HG03378 (cell line): ENCODE measurements around the gene SMPD3.

ENCODE experiments used
- ATAC-seq: cut with Tn5 transposase; IDR thresholded peaks from one replicate; pipeline ENCODE4 v1.9.1; 2021; ENCODE audit warnings: mild to moderate bottlenecking, moderate library complexity; ENCODE audit not compliant: unreplicated experiment

SMPD3 gene

GRCh38 chr16:68408428-68408827 lies 39.9 kb downstream of the SMPD3 start:
- no peak for ATAC-seq

GRCh38 chr16:68406458-68407152 lies 41.7 kb downstream of the SMPD3 start:
- ATAC-seq = no peak

- ATAC-seq = no peak
Observed at GRCh38 chr16:68404736-68405345, 43.5 kb downstream of the SMPD3 start.

- no peak for ATAC-seq
Observed at GRCh38 chr16:68403704-68404103, 44.6 kb downstream of the SMPD3 start.

GRCh38 chr16:68403177-68403576 lies 45.1 kb downstream of the SMPD3 start:
- ATAC-seq = no peak

- ATAC-seq = no peak
Observed at GRCh38 chr16:68402748-68403040, 45.6 kb downstream of the SMPD3 start.

- ATAC-seq = no peak
Observed at GRCh38 chr16:68401871-68402747, 46.2 kb downstream of the SMPD3 start.

GRCh38 chr16:68400924-68401460 lies 47.3 kb downstream of the SMPD3 start:
- ATAC-seq = no peak

- no peak for ATAC-seq
Observed at GRCh38 chr16:68400083-68400923, 48.0 kb downstream of the SMPD3 start.

- no peak for ATAC-seq
Observed at GRCh38 chr16:68399456-68399855, 48.9 kb downstream of the SMPD3 start.

GRCh38 chr16:68397710-68398201 lies 50.6 kb downstream of the SMPD3 start:
- no peak for ATAC-seq

- no peak for ATAC-seq
Observed at GRCh38 chr16:68396481-68396880, 51.8 kb downstream of the SMPD3 start.

- no peak for ATAC-seq
Observed at GRCh38 chr16:68395815-68396214, 52.5 kb downstream of the SMPD3 start.

GRCh38 chr16:68395167-68395786 lies 53.0 kb downstream of the SMPD3 start:
- ATAC-seq = no peak

- ATAC-seq = no peak
Observed at GRCh38 chr16:68393333-68393732, 55.0 kb downstream of the SMPD3 start.

GRCh38 chr16:68389750-68390371 lies 58.4 kb downstream of the SMPD3 start:
- no peak for ATAC-seq

GRCh38 chr16:68389006-68389405 lies 59.3 kb downstream of the SMPD3 start:
- ATAC-seq = no peak

- ATAC-seq = no peak
Observed at GRCh38 chr16:68388124-68388523, 60.2 kb downstream of the SMPD3 start.

GRCh38 chr16:68387301-68387700 lies 61.0 kb downstream of the SMPD3 start:
- no peak for ATAC-seq

GRCh38 chr16:68386628-68387027 lies 61.7 kb downstream of the SMPD3 start:
- ATAC-seq = no peak
